H1 (cell line): ENCODE measurements around the gene POLE4. TPM values are rescaled to one million over a fixed set of nuclear protein-coding genes. Genes with fewer than 3 reads are reported as not detected.

ENCODE experiments used
- CTCF ChIA-PET: fragments of 300-600 bp; sonication (Branson Sonifier 250); formaldehyde crosslinking; loops from one replicate; lab custom pipeline; 2021; ENCODE audit not compliant: partially characterized antibody; lab: Charles Lee
- POLR2A ChIA-PET: fragments of 300-600 bp; sonication (Branson Sonifier 250); formaldehyde crosslinking; loops from one replicate; lab custom pipeline; 2021; ENCODE audit warnings: inconsistent platforms; ENCODE audit not compliant: partially characterized antibody; lab: Charles Lee
- DNase-seq, 2 experiments: peaks; one replicate each; pipeline versions ENCODE4 v3.0.0 to v3.0.0-alpha.2; 2010 to 2022; ENCODE audit warnings: low spot score in 2 of 2, low read depth in 1 of 2, mixed read lengths in 1 of 2
- FAIRE-seq: peaks from 2 replicates; lab custom pipeline; 2011; peaks lifted over from hg19 to GRCh38; lab: Jason Lieb, UNC
- H2AFZ ChIP-seq: 2 replicates; pipeline ENCODE4 v1.8.1; 2012; ENCODE audit warnings: low read length, inconsistent platforms
- H2AK5ac ChIP-seq: 2 replicates; pipeline ENCODE4 v1.6.1; 2013; ENCODE audit warnings: low read depth, low read length
- H2BK120ac ChIP-seq: replicated peaks from 2 replicates; pipeline ENCODE3; 2013; ENCODE audit warnings: low read depth, low read length, inconsistent platforms
- H2BK12ac ChIP-seq: 2 replicates; pipeline ENCODE4 v1.6.1; 2013; ENCODE audit warnings: low read depth, low read length
- H2BK15ac ChIP-seq: 2 replicates; pipeline ENCODE4 v1.6.1; 2013; ENCODE audit warnings: low read length
- H2BK20ac ChIP-seq: 2 replicates; pipeline ENCODE4 v1.6.1; 2013; ENCODE audit warnings: low read length
- H2BK5ac ChIP-seq: 2 replicates; pipeline ENCODE4 v1.6.1; 2013; ENCODE audit warnings: low read depth, low read length
- H3K14ac ChIP-seq: 2 replicates; pipeline ENCODE4 v1.6.1; 2013; ENCODE audit warnings: inconsistent platforms; ENCODE audit not compliant: insufficient read length
- H3K18ac ChIP-seq: 2 replicates; pipeline ENCODE4 v1.6.1; 2013; ENCODE audit warnings: low read length; ENCODE audit errors: extremely low read depth
- H3K23ac ChIP-seq: 2 replicates; pipeline ENCODE4 v1.6.1; 2013; ENCODE audit warnings: inconsistent platforms; ENCODE audit not compliant: insufficient read length
- H3K23me2 ChIP-seq: 2 replicates; pipeline ENCODE4 v1.6.1; 2013; ENCODE audit warnings: low read depth, low read length
- H3K27ac ChIP-seq: 2 replicates; pipeline ENCODE4 v1.6.1; 2011; ENCODE audit warnings: low read depth, low read length, inconsistent platforms
- H3K27me3 ChIP-seq, 4 experiments: replicated peaks in 1 of 4; 1 replicate in 1 of 4; 2 replicates in 3 of 4; pipeline versions ENCODE4 v1.6.1 to v1.8.1; 2011 to 2013; ENCODE audit warnings: low read length in 3 of 4, mild to moderate bottlenecking in 3 of 4, inconsistent platforms in 2 of 4, mixed read lengths in 2 of 4, moderate library complexity in 1 of 4; ENCODE audit not compliant: control insufficient read depth in 3 of 4, insufficient read depth in 3 of 4; ENCODE audit errors: extremely low read depth in 1 of 4
- H3K36me3 ChIP-seq, 4 experiments: 2 replicates each; pipeline versions ENCODE4 v1.6.1 to v1.8.1; 2011 to 2013; ENCODE audit warnings: mild to moderate bottlenecking in 4 of 4, low read length in 3 of 4, moderate library complexity in 2 of 4, control low read depth in 1 of 4, inconsistent platforms in 1 of 4; ENCODE audit not compliant: insufficient read depth in 4 of 4, control insufficient read depth in 2 of 4
- H3K4ac ChIP-seq: replicated peaks from 2 replicates; pipeline ENCODE3; 2013; ENCODE audit warnings: low read length, low read depth, mixed read lengths, inconsistent platforms; ENCODE audit not compliant: insufficient read length
- H3K4me1 ChIP-seq, 4 experiments: replicated peaks in 1 of 4; 1 replicate in 1 of 4; 2 replicates in 3 of 4; pipeline versions ENCODE4 v1.6.1 to v1.8.1; 2011 to 2013; ENCODE audit warnings: low read length in 3 of 4, inconsistent platforms in 2 of 4, mixed read lengths in 1 of 4; ENCODE audit not compliant: insufficient read depth in 4 of 4, control insufficient read depth in 3 of 4
- H3K4me2 ChIP-seq, 2 experiments: 2 replicates each; pipeline versions ENCODE4 v1.6.1 to v1.8.1; 2011 to 2013; ENCODE audit warnings: low read depth in 2 of 2, low read length in 2 of 2, control low read depth in 1 of 2, inconsistent platforms in 1 of 2, mild to moderate bottlenecking in 1 of 2; ENCODE audit not compliant: insufficient read depth in 1 of 2
- H3K4me3 ChIP-seq, 4 experiments: fragments of 200-600, 300-600 bp in 1 of 4; sonication (generic), shearing (Covaris generic), sonication (Bioruptor Twin) in 1 of 4; 2 replicates each; pipeline versions ENCODE4 v1.5.1 to v1.8.1; 2011 to 2016; ENCODE audit warnings: low read length in 4 of 4, low read depth in 3 of 4, control low read depth in 2 of 4, inconsistent platforms in 2 of 4, mild to moderate bottlenecking in 2 of 4, mixed read lengths in 1 of 4, moderate library complexity in 1 of 4; ENCODE audit not compliant: insufficient read depth in 2 of 4; ENCODE audit errors: extremely low read depth in 1 of 4
- H3K56ac ChIP-seq: replicated peaks from 2 replicates; pipeline ENCODE3; 2013; ENCODE audit warnings: low read depth, mild to moderate bottlenecking, mixed read lengths, low read length, inconsistent platforms; ENCODE audit not compliant: insufficient read length
- H3K79me1 ChIP-seq: 2 replicates; pipeline ENCODE4 v1.6.1; 2013; ENCODE audit warnings: low read depth, low read length, control low read depth
- H3K79me2 ChIP-seq, 2 experiments: 2 replicates each; pipeline versions ENCODE4 v1.6.1 to v1.8.1; 2012 to 2013; ENCODE audit warnings: low read length in 2 of 2, mild to moderate bottlenecking in 2 of 2, inconsistent platforms in 1 of 2; ENCODE audit not compliant: insufficient read depth in 2 of 2, control insufficient read depth in 1 of 2
- H3K9ac ChIP-seq, 4 experiments: replicated peaks in 1 of 4; 1 replicate in 1 of 4; 2 replicates in 3 of 4; pipeline versions ENCODE4 v1.6.1 to v1.8.1; 2011 to 2013; ENCODE audit warnings: low read depth in 3 of 4, low read length in 3 of 4, control low read depth in 2 of 4, mild to moderate bottlenecking in 2 of 4, moderate library complexity in 2 of 4, inconsistent platforms in 1 of 4; ENCODE audit errors: extremely low read depth in 1 of 4
- H3K9me3 ChIP-seq, 2 experiments: 2 replicates each; pipeline versions ENCODE4 v1.6.1 to v1.8.1; 2012 to 2013; ENCODE audit warnings: mild to moderate bottlenecking in 2 of 2, moderate library complexity in 2 of 2, control low read depth in 1 of 2, inconsistent platforms in 1 of 2, low read depth in 1 of 2, low read length in 1 of 2, mixed read lengths in 1 of 2; ENCODE audit not compliant: insufficient read depth in 2 of 2
- H4K20me1 ChIP-seq, 2 experiments: replicated peaks in 1 of 2; 2 replicates each; pipeline versions ENCODE3 to v1.8.1; 2011 to 2013; ENCODE audit warnings: inconsistent platforms in 2 of 2, low read length in 2 of 2, mild to moderate bottlenecking in 1 of 2; ENCODE audit not compliant: insufficient read depth in 2 of 2, control insufficient read depth in 1 of 2
- H4K5ac ChIP-seq: 2 replicates; pipeline ENCODE4 v1.6.1; 2013; ENCODE audit warnings: low read length, low read depth, mixed read lengths, inconsistent platforms; ENCODE audit not compliant: insufficient read length
- H4K8ac ChIP-seq: 2 replicates; pipeline ENCODE4 v1.8.0; 2013; ENCODE audit warnings: mild to moderate bottlenecking, moderate library complexity, low read length, inconsistent platforms; ENCODE audit not compliant: insufficient read depth; ENCODE audit errors: extremely low read depth
- H4K91ac ChIP-seq: replicated peaks from 2 replicates; pipeline ENCODE3; 2013; ENCODE audit warnings: low read length, mixed read lengths, inconsistent platforms; ENCODE audit not compliant: insufficient read length
- BRCA1 ChIP-seq: IDR thresholded peaks from 2 replicates; pipeline ENCODE4 v1.6.1; 2012; ENCODE audit warnings: low read depth, low read length, improper control_type of control experiment
- CHD2 ChIP-seq: IDR thresholded peaks from 2 replicates; pipeline ENCODE4 v1.6.1; 2012; ENCODE audit warnings: low read length, improper control_type of control experiment
- CREB1 ChIP-seq: IDR thresholded peaks from 2 replicates; pipeline ENCODE4 v1.6.1; 2012; ENCODE audit warnings: inconsistent platforms
- FOSL1 ChIP-seq: IDR thresholded peaks from 2 replicates; pipeline ENCODE4 v1.6.1; 2011; ENCODE audit warnings: mild to moderate bottlenecking, low read depth, low read length, moderate library complexity; ENCODE audit not compliant: insufficient read depth
- GTF2F1 ChIP-seq: IDR thresholded peaks from 2 replicates; pipeline ENCODE4 v1.6.1; 2012; ENCODE audit warnings: low read depth, low read length, improper control_type of control experiment, borderline replicate concordance
- JUND ChIP-seq: IDR thresholded peaks from 2 replicates; pipeline ENCODE4 v1.6.1; 2011; ENCODE audit warnings: mild to moderate bottlenecking, improper control_type of control experiment, low read length
- KDM1A ChIP-seq: fragments of 200-600, 300-600 bp; sonication (generic); IDR thresholded peaks from 2 replicates; pipeline ENCODE4 v1.7.1; 2016; ENCODE audit warnings: mild to moderate bottlenecking, low read length, borderline replicate concordance
- NRF1 ChIP-seq: IDR thresholded peaks from 2 replicates; pipeline ENCODE4 v1.6.1; 2011; ENCODE audit warnings: mild to moderate bottlenecking, low read depth, low read length, improper control_type of control experiment
- POLR2A ChIP-seq, 2 experiments: IDR thresholded peaks; 1 replicate in 1 of 2; 2 replicates in 1 of 2; pipeline ENCODE4 v1.6.1; 2011; ENCODE audit warnings: low read depth in 2 of 2, low read length in 2 of 2, mild to moderate bottlenecking in 2 of 2; ENCODE audit errors: control extremely low read depth in 1 of 2
- POLR2AphosphoS5 ChIP-seq: IDR thresholded peaks from 2 replicates; pipeline ENCODE4 v1.6.1; 2011; ENCODE audit warnings: low read depth, low read length
- RFX5 ChIP-seq: IDR thresholded peaks from 2 replicates; pipeline ENCODE4 v1.6.1; 2011; ENCODE audit warnings: low read depth, low read length, improper control_type of control experiment, borderline replicate concordance
- SAP30 ChIP-seq: fragments of 300-600 bp; sonication (generic); IDR thresholded peaks from 2 replicates; pipeline ENCODE4 v1.7.1; 2012; ENCODE audit warnings: low read length, moderate library complexity, mild to moderate bottlenecking, inconsistent platforms; ENCODE audit not compliant: insufficient read depth, insufficient replicate concordance
- SIN3A ChIP-seq, 2 experiments: IDR thresholded peaks in 1 of 2; conservative IDR thresholded peaks in 1 of 2; 2 replicates each; pipeline ENCODE4 v1.6.1; 2011 to 2012; ENCODE audit warnings: low read length in 2 of 2, improper control_type of control experiment in 1 of 2, low read depth in 1 of 2, mild to moderate bottlenecking in 1 of 2
- SIX5 ChIP-seq: IDR thresholded peaks from 2 replicates; pipeline ENCODE4 v1.6.1; 2011; ENCODE audit warnings: mild to moderate bottlenecking, low read depth, low read length
- SP1 ChIP-seq: IDR thresholded peaks from 2 replicates; pipeline ENCODE4 v1.6.1; 2011; ENCODE audit warnings: low read depth, low read length
- SUZ12 ChIP-seq: fragments of 200-600 bp; sonication (generic); IDR thresholded peaks from 2 replicates; pipeline ENCODE4 v1.6.1; 2012; ENCODE audit warnings: mild to moderate bottlenecking, inconsistent platforms, low read length, moderate library complexity, mixed read lengths
- TBP ChIP-seq: IDR thresholded peaks from 2 replicates; pipeline ENCODE4 v1.6.1; 2011; ENCODE audit warnings: low read depth, low read length, improper control_type of control experiment
- TCF12 ChIP-seq: IDR thresholded peaks from 2 replicates; pipeline ENCODE4 v1.6.1; 2011; ENCODE audit warnings: low read depth, mild to moderate bottlenecking, low read length
- polyA plus RNA-seq, 7 experiments: library from polyadenylated mRNA; depleted of rRNA in 3 of 7; stranded (reverse) in 5 of 7; unstranded in 2 of 7; fragments of >200 nt in 5 of 7; fragments of 200-250 nt in 2 of 7; gene quantifications; 1 replicate in 5 of 7; 2 replicates in 1 of 7; 4 replicates in 1 of 7; pipeline versions ENCODE4 v1.2.1 to v1.2.3, GENCODE V29; 2011 to 2013; ENCODE audit warnings: missing spikeins in 2 of 7, mixed read lengths in 2 of 7
- total RNA-seq: library from RNA; stranded (reverse); fragmentation: NEBNext Ultra II Directional; extraction: Animal tissue kit (Norgen Biotek cat#: 25700); gene quantifications from 2 replicates; pipeline ENCODE4 v1.2.1, GENCODE V29; 2021

POLE4 gene
- total and polyA plus RNA-seq, 2 of the 8 experiments (the other 6 are each of a cell fraction or from before 2014, with no cell fraction given) = 16.7 to 44.7 TPM

GRCh38 chr2:75006041-75006440 lies 47.6 kb downstream of the POLE4 start:
- Histone ChIP-seq H2BK5ac (no peak overlapping the region), H3K36me3 (no peaks in the 10 kb centered on the region), H3K23ac (no peak overlapping the region), H3K9ac (no peak overlapping the region), H2AFZ (no peak overlapping the region), H3K4me1 (no peaks in the 10 kb centered on the region), H3K9me3 (no peaks in the 10 kb centered on the region), H3K79me2 (no peaks in the 10 kb centered on the region), H3K4me2 (no peak overlapping the region), H3K14ac (no peak overlapping the region), H3K23me2 (no peaks in the 10 kb centered on the region), H3K27ac (no peak overlapping the region), H3K79me1 (no peaks in the 10 kb centered on the region), H3K4me3 (no peak overlapping the region), H2AK5ac (no peak overlapping the region), H3K4ac (no peak overlapping the region), H4K5ac (no peak overlapping the region), H4K91ac (no peak overlapping the region), H3K18ac (no peak overlapping the region), H2BK120ac (no peak overlapping the region), H4K8ac (no peak overlapping the region), H2BK15ac (no peak overlapping the region), H2BK12ac (no peak overlapping the region), H2BK20ac (no peak overlapping the region), H3K56ac (no peak overlapping the region), H4K20me1 (no peaks in the 10 kb centered on the region), H3K27me3 (no peaks in the 10 kb centered on the region)
- no peak for DNase-seq
- ChIA-PET POLR2A (no interaction called here), CTCF (interaction anchor here (1.1 kb wide), 1 partner anchor 13 kb away, joined by 4 read pairs; no protein-coding TSS in a partner anchor)
- no peak for FAIRE-seq
- TF ChIP-seq BRCA1 (no peak), SP1 (no peak), TCF12 (no peak), RFX5 (no peak), POLR2AphosphoS5 (no peak), GTF2F1 (no peak), JUND (no peak), NRF1 (no peak), TBP (no peak), SAP30 (no peak), SIN3A (conservative IDR thresholded peaks at IDR 0.05 in 1 of 2, IDR thresholded peaks at IDR 0.05 in 1 of 2; ENCODE audit: low read depth in 1 of 2, low read length in 2 of 2) (no peak), SUZ12 (no peak), KDM1A (no peak), FOSL1 (no peak), CREB1 (no peak), CHD2 (no peak), POLR2A (IDR thresholded peaks at IDR 0.05; ENCODE audit: control extremely low read depth in 1 of 2, low read depth in 2 of 2, low read length in 2 of 2) (no peak), SIX5 (no peak)
